ENCODE data around the gene PRSS2.

PRSS2 gene

DNA sequence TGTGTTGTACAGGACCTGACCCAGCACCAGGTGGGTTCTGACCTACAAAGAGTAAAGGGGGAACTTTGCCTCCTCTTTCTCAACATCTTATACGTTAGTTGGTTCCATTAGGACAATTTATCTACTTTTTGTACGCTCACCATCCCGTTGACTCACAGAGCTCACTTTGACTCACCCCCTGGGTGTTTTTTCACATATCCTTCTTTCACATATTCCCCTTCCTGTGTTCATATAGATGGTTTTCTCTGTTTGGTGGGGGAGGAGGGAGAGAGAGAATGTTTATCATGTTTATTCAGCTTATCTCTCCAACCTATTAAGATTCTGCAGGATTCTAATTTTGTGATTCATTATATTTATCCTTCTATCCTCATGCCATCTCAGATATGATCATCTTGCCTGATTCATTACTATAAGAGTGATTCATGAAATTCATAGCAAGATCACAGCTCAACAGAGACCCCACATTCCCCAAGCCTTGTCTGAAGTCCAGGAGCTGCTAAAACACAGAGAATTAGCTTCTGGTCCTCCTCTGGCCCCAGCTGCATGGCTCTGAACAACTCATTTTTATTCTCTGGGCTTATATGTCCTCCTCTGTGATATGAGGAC is 37.2 kb downstream of the PRSS2 start:
- TF ChIP-seq FOXP2 (optimal IDR thresholded peaks at IDR 0.05; ENCODE audit: borderline replicate concordance, extremely low read depth, extremely low read length, insufficient read depth) (no peak), SIN3A (IDR thresholded peaks at IDR 0.05; ENCODE audit: borderline replicate concordance, insufficient read depth, low read length) (no peak), POLR2AphosphoS5 (IDR thresholded peaks at IDR 0.05; ENCODE audit: low read depth, low read length) (no peak)

DNA sequence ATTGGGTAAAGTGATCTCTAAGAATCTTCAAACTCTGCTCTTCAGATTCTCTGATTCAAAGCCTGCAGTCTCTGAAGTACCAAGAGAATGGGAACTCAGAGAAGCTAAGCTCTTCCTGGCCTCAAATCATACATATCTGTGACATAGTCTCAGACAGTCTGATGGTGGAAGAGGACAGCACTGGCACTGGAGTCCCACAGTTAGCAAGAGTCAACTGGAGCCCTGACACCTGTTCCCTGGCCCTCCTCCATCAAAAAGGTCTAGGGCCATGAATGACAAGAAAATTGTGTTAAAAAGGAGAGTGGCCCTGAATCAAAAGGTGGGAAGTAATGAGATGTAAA is 37.7 kb downstream of the PRSS2 start:
- no peak for TF ChIP-seq FOXP2 (optimal IDR thresholded peaks at IDR 0.05; ENCODE audit: borderline replicate concordance, extremely low read depth, extremely low read length, insufficient read depth)
- TF ChIP-seq SIN3A (IDR thresholded peaks at IDR 0.05; ENCODE audit: borderline replicate concordance, insufficient read depth, low read length) = no peak
- TF ChIP-seq, protein P1, sequence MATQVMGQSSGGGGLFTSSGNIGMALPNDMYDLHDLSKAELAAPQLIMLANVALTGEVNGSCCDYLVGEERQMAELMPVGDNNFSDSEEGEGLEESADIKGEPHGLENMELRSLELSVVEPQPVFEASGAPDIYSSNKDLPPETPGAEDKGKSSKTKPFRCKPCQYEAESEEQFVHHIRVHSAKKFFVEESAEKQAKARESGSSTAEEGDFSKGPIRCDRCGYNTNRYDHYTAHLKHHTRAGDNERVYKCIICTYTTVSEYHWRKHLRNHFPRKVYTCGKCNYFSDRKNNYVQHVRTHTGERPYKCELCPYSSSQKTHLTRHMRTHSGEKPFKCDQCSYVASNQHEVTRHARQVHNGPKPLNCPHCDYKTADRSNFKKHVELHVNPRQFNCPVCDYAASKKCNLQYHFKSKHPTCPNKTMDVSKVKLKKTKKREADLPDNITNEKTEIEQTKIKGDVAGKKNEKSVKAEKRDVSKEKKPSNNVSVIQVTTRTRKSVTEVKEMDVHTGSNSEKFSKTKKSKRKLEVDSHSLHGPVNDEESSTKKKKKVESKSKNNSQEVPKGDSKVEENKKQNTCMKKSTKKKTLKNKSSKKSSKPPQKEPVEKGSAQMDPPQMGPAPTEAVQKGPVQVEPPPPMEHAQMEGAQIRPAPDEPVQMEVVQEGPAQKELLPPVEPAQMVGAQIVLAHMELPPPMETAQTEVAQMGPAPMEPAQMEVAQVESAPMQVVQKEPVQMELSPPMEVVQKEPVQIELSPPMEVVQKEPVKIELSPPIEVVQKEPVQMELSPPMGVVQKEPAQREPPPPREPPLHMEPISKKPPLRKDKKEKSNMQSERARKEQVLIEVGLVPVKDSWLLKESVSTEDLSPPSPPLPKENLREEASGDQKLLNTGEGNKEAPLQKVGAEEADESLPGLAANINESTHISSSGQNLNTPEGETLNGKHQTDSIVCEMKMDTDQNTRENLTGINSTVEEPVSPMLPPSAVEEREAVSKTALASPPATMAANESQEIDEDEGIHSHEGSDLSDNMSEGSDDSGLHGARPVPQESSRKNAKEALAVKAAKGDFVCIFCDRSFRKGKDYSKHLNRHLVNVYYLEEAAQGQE (IDR thresholded peaks at IDR 0.05; ENCODE audit: insufficient read depth in 1 of 2, low read depth in 2 of 2, low read length in 2 of 2) = no peak
- TF ChIP-seq POLR2AphosphoS5 (IDR thresholded peaks at IDR 0.05; ENCODE audit: low read depth, low read length) = no peak
- no peak for TF ChIP-seq TAF1 (IDR thresholded peaks at IDR 0.05; ENCODE audit: borderline replicate concordance, insufficient read depth, low read length)

DNA sequence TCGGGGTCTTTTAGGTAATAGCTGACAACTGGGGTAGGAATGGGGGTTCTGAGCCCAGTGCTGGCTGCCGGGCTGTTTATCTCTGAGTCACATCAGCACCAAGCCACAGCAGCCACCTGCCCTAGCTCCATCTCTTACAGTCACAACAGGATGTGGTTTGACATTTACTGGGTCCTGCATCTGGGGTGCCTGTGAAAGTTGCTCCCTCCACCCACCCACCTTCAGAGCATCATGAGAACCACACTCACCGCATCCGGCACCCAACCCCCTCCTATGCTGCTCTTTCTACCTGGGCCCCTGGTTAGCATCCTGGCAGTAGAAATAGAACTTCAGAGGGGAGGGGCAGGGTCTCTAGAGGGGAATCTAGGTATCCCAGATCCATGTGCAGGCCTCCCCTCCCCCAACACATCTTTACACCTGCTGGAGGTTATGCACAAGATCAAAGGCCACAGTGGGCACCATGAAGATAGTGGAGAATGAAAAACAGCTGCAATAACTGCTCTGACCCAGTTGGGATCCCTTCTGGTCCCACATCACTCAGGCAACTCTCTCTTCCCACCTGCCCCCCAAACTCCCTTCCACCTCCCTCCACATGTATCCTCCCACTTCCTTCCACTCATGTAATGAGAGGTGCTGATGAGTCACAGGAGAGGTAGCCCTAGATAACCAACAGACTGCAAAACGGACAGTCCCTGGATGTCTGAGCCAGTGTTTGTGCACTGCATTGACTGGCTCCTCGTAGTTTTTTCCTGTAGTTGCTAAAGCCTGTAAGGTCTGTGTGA is 38.2 kb downstream of the PRSS2 start:
- no peak for TF ChIP-seq TAF1 (IDR thresholded peaks at IDR 0.05; ENCODE audit: borderline replicate concordance, insufficient read depth, low read length)
- no peak for TF ChIP-seq FOXP2 (optimal IDR thresholded peaks at IDR 0.05; ENCODE audit: borderline replicate concordance, extremely low read depth, extremely low read length, insufficient read depth)
- TF ChIP-seq POLR2AphosphoS5 (IDR thresholded peaks at IDR 0.05; ENCODE audit: low read depth, low read length) = no peak
- TF ChIP-seq SIN3A (IDR thresholded peaks at IDR 0.05; ENCODE audit: borderline replicate concordance, insufficient read depth, low read length) = no peak
- TF ChIP-seq, protein P1 (IDR thresholded peaks at IDR 0.05; ENCODE audit: insufficient read depth in 1 of 2, low read depth in 2 of 2, low read length in 2 of 2) = no peak

DNA sequence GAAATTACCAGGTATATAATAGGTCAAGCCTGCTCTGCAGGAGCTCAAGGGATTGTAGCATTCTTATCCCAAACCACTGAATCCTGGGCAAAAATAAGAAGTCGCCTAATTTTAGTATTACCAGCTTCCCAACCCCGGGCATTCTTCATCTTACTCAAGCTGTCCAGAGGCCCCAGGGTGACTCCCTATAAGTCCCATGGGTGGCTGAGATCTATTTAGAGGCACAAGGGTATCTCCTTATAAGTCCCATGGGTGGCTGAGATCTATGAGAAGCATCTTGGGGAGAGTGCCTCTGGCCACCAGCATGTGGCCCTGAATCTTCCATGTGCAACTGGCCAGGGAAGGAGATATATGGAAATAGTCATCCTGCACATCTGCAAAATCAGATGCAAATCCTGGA is 38.9 kb downstream of the PRSS2 start:
- TF ChIP-seq POLR2AphosphoS5 (IDR thresholded peaks at IDR 0.05; ENCODE audit: low read depth, low read length) (no peak), FOXP2 (optimal IDR thresholded peaks at IDR 0.05; ENCODE audit: borderline replicate concordance, extremely low read depth, extremely low read length, insufficient read depth) (no peak), SIN3A (IDR thresholded peaks at IDR 0.05; ENCODE audit: borderline replicate concordance, insufficient read depth, low read length) (no peak), TAF1 (IDR thresholded peaks at IDR 0.05; ENCODE audit: borderline replicate concordance, insufficient read depth, low read length) (no peak)
- TF ChIP-seq, protein P1 (IDR thresholded peaks at IDR 0.05; ENCODE audit: insufficient read depth in 1 of 2, low read depth in 2 of 2, low read length in 2 of 2) = no peak

DNA sequence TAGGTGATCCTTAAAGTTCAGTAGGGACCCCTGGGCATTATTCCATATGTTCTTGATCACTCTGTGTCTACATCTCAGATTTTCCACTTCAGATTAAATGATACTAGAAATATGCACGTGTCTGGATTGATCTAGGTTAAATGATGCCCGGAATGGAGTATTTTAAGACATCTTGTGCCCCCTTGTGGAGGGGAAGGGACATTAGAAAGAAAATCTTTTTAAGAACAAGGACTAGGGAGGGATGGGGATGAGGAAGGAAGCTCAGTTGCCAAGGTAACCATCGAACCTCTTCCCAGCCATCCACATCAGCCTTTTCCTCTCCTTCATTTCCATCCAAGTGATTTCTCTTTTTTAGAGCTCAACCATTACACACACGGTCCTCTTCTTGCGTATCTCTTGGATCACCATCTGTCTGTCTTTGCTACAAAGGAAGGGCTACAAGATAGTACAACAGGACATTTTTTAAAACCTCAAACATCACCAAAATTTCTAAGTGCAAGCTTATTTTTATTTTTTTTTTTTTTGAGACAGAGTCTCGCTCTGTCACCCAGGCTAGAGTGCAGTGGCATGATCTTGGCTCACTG is 40.5 kb downstream of the PRSS2 start:
- TF ChIP-seq POLR2AphosphoS5 (IDR thresholded peaks at IDR 0.05; ENCODE audit: low read depth, low read length) (no peak), SIN3A (IDR thresholded peaks at IDR 0.05; ENCODE audit: borderline replicate concordance, insufficient read depth, low read length) (no peak), TAF1 (IDR thresholded peaks at IDR 0.05; ENCODE audit: borderline replicate concordance, insufficient read depth, low read length) (no peak), FOXP2 (optimal IDR thresholded peaks at IDR 0.05; ENCODE audit: borderline replicate concordance, extremely low read depth, extremely low read length, insufficient read depth) (no peak)
- TF ChIP-seq, protein P1 (IDR thresholded peaks at IDR 0.05; ENCODE audit: insufficient read depth in 1 of 2, low read depth in 2 of 2, low read length in 2 of 2) = no peak
